Neutrophil (primary cell): Measurements from ENCODE around the gene MARK2.

Experiments used
- H3K27ac ChIP-seq: fragments of 200-600 bp; sonication (generic); 2 replicates; pipeline ENCODE4 v1.5.1; 2016; ENCODE audit warnings: mild to moderate bottlenecking, moderate library complexity
- H3K27me3 ChIP-seq: fragments of 200-600 bp; sonication (generic); 2 replicates; pipeline ENCODE4 v1.6.0; 2016; ENCODE audit warnings: mild to moderate bottlenecking
- H3K36me3 ChIP-seq: fragments of 200-600 bp; sonication (generic); 2 replicates; pipeline ENCODE4 v1.5.1; 2017
- H3K4me1 ChIP-seq, 2 experiments: fragments of 200-600 bp in 1 of 2; sonication (generic) in 1 of 2; 1 replicate in 1 of 2; 2 replicates in 1 of 2; pipeline versions ENCODE4 v1.5.1 to v1.6.1; 2013 to 2016; ENCODE audit warnings: low read depth in 1 of 2, low read length in 1 of 2, mild to moderate bottlenecking in 1 of 2, moderate library complexity in 1 of 2; ENCODE audit not compliant: control insufficient read depth in 1 of 2, insufficient read depth in 1 of 2
- H3K4me3 ChIP-seq, 2 experiments: fragments of 200-600 bp in 1 of 2; sonication (generic) in 1 of 2; 1 replicate in 1 of 2; 2 replicates in 1 of 2; pipeline ENCODE4 v1.5.1; 2013 to 2016; ENCODE audit warnings: low read depth in 1 of 2, low read length in 1 of 2, mild to moderate bottlenecking in 1 of 2, moderate library complexity in 1 of 2
- H3K9me3 ChIP-seq: fragments of 200-600 bp; sonication (generic); 2 replicates; pipeline ENCODE4 v1.5.1; 2016
- CTCF ChIP-seq: fragments of 200-600 bp; sonication (generic); IDR thresholded peaks from 2 replicates; pipeline ENCODE4 v1.5.1; 2016; ENCODE audit warnings: antibody characterized with exemption

Gene MARK2

GRCh38 chr11:63945477-63946163 is 106.7 kb downstream of the MARK2 start:
- H3K36me3 ChIP-seq = no peaks in the 10 kb centered on the region
- H3K4me1 ChIP-seq = peaks cover 5 to 6% of the 10 kb centered on the region in 2 experiments
- no peaks in the 10 kb centered on the region for H3K27me3 ChIP-seq
- H3K9me3 ChIP-seq = no peaks in the 10 kb centered on the region
- no peak overlapping the region for H3K4me3 ChIP-seq
- peak; percentile 28 for TF ChIP-seq CTCF
- no peak overlapping the region for H3K27ac ChIP-seq

- H3K4me3 ChIP-seq = no peak overlapping the region
- no peaks in the 10 kb centered on the region for H3K27me3 ChIP-seq
- peaks cover 33% of the 10 kb centered on the region for H3K36me3 ChIP-seq
- no peak for TF ChIP-seq CTCF
- H3K27ac ChIP-seq = no peak overlapping the region
- no peaks in the 10 kb centered on the region for H3K9me3 ChIP-seq
- no peaks in the 10 kb centered on the region for H3K4me1 ChIP-seq
These were observed 113.0 kb downstream of the MARK2 start for GRCh38 chr11:63951779-63952536.

- Histone ChIP-seq H3K9me3 (no peaks in the 10 kb centered on the region), H3K4me3 (no peak overlapping the region), H3K27ac (no peak overlapping the region), H3K4me1 (no peaks in the 10 kb centered on the region), H3K27me3 (no peaks in the 10 kb centered on the region), H3K36me3 (peaks cover 36% of the 10 kb centered on the region)
- TF ChIP-seq CTCF = no peak
These were observed 113.7 kb downstream of the MARK2 start for GRCh38 chr11:63952570-63952969.

GRCh38 chr11:63958008-63958407 is 119.1 kb downstream of the MARK2 start:
- no peak overlapping the region for H3K4me3 ChIP-seq
- no peaks in the 10 kb centered on the region for H3K4me1 ChIP-seq
- H3K9me3 ChIP-seq = no peaks in the 10 kb centered on the region
- H3K27ac ChIP-seq = no peak overlapping the region
- peaks cover 36% of the 10 kb centered on the region for H3K36me3 ChIP-seq
- TF ChIP-seq CTCF = no peak
- peaks cover 9% of the 10 kb centered on the region for H3K27me3 ChIP-seq
